ENCODE measurements around the gene MARCHF3.
"Not testable (repeated sequence)": the region's sequence is repeated elsewhere in the genome, so short reads cannot be mapped to it uniquely, and the experiment has no call there.

The MARCHF3 gene

DNA sequence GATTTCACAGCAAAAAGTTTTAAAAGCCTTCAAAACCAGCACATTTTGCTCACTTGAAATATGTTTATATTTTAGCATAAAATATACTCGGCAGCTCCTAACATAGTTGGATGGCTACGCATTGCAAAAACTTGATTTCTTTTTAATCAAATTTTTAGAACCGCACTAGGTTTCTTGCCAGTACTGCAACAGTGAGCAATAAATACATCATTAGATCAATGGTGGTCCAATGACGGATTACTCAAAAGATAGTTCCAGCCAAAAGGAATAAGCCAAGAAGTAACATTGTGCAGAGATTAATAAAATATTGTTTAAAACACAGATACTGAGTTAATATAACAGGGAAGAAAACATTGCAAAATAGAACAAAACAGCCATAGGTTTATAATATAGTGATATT lies 5.5 kb downstream of the MARCHF3 start:
- intact Hi-C loops (cut with DNase I; ENCODE audit: low total_unique reads) = no loop called here
- TF ChIP-seq, protein P1, sequence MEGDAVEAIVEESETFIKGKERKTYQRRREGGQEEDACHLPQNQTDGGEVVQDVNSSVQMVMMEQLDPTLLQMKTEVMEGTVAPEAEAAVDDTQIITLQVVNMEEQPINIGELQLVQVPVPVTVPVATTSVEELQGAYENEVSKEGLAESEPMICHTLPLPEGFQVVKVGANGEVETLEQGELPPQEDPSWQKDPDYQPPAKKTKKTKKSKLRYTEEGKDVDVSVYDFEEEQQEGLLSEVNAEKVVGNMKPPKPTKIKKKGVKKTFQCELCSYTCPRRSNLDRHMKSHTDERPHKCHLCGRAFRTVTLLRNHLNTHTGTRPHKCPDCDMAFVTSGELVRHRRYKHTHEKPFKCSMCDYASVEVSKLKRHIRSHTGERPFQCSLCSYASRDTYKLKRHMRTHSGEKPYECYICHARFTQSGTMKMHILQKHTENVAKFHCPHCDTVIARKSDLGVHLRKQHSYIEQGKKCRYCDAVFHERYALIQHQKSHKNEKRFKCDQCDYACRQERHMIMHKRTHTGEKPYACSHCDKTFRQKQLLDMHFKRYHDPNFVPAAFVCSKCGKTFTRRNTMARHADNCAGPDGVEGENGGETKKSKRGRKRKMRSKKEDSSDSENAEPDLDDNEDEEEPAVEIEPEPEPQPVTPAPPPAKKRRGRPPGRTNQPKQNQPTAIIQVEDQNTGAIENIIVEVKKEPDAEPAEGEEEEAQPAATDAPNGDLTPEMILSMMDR (IDR thresholded peaks at IDR 0.05) = no peak
- no peaks in the 10 kb centered on the region for H3K36me3 ChIP-seq
- DNase-seq = no peak
- no peak overlapping the region for H3K4me3 ChIP-seq
- H3K27ac ChIP-seq = no peak overlapping the region
- H3K27me3 ChIP-seq = no peaks in the 10 kb centered on the region
- H3K9me3 ChIP-seq = no peaks in the 10 kb centered on the region
- H3K4me1 ChIP-seq = peaks cover 0 to 6% (median 0%) of the 10 kb centered on the region in 4 donors

DNA sequence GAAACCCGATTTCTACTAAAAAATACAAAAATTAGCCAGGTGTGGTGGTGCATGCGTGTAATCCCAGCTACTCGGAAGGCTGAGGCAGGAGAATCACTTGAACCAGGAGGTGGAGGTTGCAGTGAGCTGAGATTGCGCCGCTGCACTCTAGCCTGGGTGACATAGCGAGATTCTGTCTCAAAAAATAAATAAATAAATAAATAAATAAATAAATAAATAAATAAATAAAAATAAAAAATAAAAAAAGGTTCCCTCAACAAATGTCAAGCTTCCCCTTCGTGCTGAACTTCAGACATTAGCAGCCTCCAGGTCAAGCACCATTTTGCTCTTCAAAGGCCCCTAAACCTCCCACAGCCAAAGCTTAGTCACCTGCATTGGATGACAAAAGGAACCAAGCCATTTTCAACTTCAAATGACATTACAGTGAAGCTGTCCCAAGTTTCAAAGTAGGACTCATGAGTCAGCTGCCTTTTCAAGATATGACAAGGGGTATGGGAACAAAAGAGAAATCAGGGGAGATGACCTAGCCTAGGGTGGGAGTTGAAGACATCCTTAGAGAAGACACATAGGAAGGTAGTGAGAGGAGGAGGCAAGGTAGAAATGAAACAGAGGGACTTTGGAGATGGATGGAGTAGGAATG lies 6.7 kb downstream of the MARCHF3 start:
- H3K27ac ChIP-seq; H3K4me3 ChIP-seq; H3K4me1 ChIP-seq; intact Hi-C loops (cut with DNase I; ENCODE audit: low total_unique reads); H3K27me3 ChIP-seq; H3K36me3 ChIP-seq; DNase-seq; H3K9me3 ChIP-seq: not testable (repeated sequence)

DNA sequence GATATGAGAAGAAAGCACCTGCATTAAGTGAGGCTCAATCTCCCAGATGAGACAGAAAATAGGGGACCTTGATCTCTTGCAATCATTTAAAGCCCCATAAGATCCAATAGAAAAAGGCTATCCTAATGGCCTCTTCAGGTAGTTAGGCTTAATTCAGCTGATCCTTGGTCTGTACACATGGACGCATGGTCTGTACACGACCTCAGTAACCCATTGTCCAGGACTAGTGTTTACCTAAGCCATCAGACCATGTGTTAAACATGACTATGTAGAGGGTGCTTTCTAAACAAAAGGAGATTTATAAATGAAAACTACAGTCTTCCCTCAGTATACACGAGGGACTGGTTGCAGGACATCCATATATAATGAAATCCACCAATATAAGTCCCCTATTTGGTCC lies 7.5 kb downstream of the MARCHF3 start:
- Histone ChIP-seq H3K36me3 (no peaks in the 10 kb centered on the region), H3K27me3 (no peaks in the 10 kb centered on the region), H3K4me1 (no peaks in the 10 kb centered on the region), H3K4me3 (no peak overlapping the region), H3K27ac (no peak overlapping the region), H3K9me3 (no peaks in the 10 kb centered on the region)
- DNase-seq = no peak
- TF ChIP-seq, protein P1 (IDR thresholded peaks at IDR 0.05) = no peak
- intact Hi-C loops (cut with DNase I; ENCODE audit: low total_unique reads) = no loop called here

DNA sequence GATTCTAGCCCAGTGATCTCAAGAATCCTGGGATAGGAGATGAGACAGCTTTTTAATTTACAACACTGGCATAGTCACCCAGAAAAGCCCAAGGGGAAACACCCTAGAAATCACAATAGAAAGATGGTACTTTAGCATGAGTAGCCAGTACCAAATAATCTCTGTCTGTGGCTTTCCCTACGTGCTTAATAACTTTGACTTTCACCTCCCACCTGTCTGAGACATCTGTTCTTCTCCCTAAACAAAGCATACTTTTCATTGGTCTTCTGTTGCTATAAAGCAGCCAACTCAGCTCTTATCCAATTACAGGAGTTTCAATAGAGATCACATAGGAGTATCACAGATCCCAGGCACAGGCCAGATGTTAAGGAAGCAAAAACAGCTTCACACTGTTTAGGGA lies 10.4 kb downstream of the MARCHF3 start:
- Histone ChIP-seq H3K4me1 (no peaks in the 10 kb centered on the region), H3K36me3 (no peaks in the 10 kb centered on the region), H3K9me3 (no peaks in the 10 kb centered on the region), H3K27ac (no peak overlapping the region), H3K4me3 (no peak overlapping the region), H3K27me3 (no peaks in the 10 kb centered on the region)
- intact Hi-C loops (cut with DNase I; ENCODE audit: low total_unique reads) = no loop called here
- DNase-seq = no peak
- TF ChIP-seq, protein P1 (IDR thresholded peaks at IDR 0.05) = no peak

DNA sequence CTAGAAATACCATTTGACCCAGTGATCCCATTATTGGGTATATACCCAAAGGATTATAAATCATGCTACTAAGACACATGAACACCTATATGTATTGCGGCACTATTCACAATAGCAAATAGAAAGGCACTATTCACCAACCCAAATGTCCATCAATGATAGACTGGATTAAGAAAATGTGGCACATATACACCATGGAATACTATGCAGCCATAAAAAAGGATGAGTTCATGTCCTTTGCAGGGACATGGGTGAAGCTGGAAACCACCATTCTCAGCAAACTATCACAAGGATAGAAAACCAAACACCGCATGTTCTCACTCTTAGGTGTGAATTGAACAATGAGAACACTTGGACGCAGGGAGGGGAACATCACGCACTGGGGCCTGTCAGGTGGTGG lies 13.6 kb downstream of the MARCHF3 start:
- H3K27me3 ChIP-seq; DNase-seq; H3K4me1 ChIP-seq; H3K4me3 ChIP-seq; intact Hi-C loops (cut with DNase I; ENCODE audit: low total_unique reads); H3K36me3 ChIP-seq; H3K27ac ChIP-seq; H3K9me3 ChIP-seq: not testable (repeated sequence)

DNA sequence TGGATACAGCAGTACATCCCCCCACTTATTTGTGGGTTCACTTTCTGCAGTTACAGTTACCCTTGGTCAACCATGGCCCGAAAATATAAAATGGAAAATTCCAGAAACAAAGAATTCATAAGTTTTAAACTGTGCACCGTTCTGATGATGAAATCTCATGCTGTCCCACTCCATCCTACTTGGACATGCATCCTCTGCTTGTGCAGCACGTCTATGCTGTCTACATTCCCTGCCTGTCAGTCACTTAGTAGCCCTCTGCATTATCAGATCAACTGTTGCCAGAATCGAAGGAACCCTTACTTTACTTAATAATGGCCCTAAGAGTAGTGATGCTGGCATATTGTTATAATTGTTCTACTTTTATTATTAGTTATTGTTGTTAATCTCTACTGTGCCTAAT lies 14.6 kb downstream of the MARCHF3 start:
- Histone ChIP-seq H3K9me3 (no peaks in the 10 kb centered on the region), H3K4me1 (peaks cover 0 to 3% (median 0%) of the 10 kb centered on the region in 4 donors), H3K27ac (no peak overlapping the region), H3K36me3 (no peaks in the 10 kb centered on the region), H3K4me3 (no peak overlapping the region), H3K27me3 (no peaks in the 10 kb centered on the region)
- TF ChIP-seq, protein P1 (IDR thresholded peaks at IDR 0.05) = no peak
- DNase-seq = no peak
- intact Hi-C loops (cut with DNase I; ENCODE audit: low total_unique reads) = no loop called here

DNA sequence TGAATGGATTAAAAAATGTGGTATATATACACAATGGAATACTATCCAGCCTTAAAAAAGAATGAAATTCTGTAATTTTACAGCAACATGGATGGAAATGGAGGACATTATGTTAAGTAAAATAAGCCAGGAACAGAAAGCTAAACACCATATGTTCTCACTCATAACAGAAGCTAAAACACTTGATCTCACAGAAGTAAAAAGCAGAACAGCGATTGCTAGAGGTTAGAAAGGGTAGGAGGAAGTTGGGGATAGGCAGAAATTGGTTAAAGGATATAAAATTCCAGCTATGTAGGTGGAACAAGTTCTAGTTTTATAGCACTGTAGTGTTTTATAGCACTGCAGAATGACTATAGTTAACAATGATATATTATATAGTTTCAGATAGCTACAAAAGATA lies 15.8 kb downstream of the MARCHF3 start:
- H3K9me3 ChIP-seq = no peaks in the 10 kb centered on the region
- H3K27me3 ChIP-seq = no peaks in the 10 kb centered on the region
- TF ChIP-seq, protein P1 (IDR thresholded peaks at IDR 0.05) = no peak
- intact Hi-C loops (cut with DNase I; ENCODE audit: low total_unique reads) = no loop called here
- H3K4me3 ChIP-seq = no peak overlapping the region
- DNase-seq = no peak
- H3K4me1 ChIP-seq = peaks cover 0 to 3% (median 0%) of the 10 kb centered on the region in 4 donors
- H3K27ac ChIP-seq = no peak overlapping the region
- no peaks in the 10 kb centered on the region for H3K36me3 ChIP-seq

Data from tibial artery (tissue), 4 donors.